NCI-H2107 treated with DMSO at 0.1 percent for 48 hours (cell line): ENCODE results near the gene HIC1.

Experiments used
- DNase-seq: peaks from one replicate; lab custom pipeline; 2025; ENCODE audit not compliant: unreplicated experiment; lab: John Stamatoyannopoulos, UW

HIC1 gene

GRCh38 chr17:2094891-2095535 lies 40.1 kb downstream of the HIC1 start:
- no peak for DNase-seq

- DNase-seq = no peak
These were observed 40.6 kb downstream of the HIC1 start for GRCh38 chr17:2095536-2095910.

GRCh38 chr17:2101448-2102257 lies 46.8 kb downstream of the HIC1 start:
- peak; percentile 27 for DNase-seq

- no peak for DNase-seq
These were observed 48.3 kb downstream of the HIC1 start for GRCh38 chr17:2102931-2103809.

GRCh38 chr17:2105663-2106062 lies 50.8 kb downstream of the HIC1 start:
- DNase-seq = no peak

DNA sequence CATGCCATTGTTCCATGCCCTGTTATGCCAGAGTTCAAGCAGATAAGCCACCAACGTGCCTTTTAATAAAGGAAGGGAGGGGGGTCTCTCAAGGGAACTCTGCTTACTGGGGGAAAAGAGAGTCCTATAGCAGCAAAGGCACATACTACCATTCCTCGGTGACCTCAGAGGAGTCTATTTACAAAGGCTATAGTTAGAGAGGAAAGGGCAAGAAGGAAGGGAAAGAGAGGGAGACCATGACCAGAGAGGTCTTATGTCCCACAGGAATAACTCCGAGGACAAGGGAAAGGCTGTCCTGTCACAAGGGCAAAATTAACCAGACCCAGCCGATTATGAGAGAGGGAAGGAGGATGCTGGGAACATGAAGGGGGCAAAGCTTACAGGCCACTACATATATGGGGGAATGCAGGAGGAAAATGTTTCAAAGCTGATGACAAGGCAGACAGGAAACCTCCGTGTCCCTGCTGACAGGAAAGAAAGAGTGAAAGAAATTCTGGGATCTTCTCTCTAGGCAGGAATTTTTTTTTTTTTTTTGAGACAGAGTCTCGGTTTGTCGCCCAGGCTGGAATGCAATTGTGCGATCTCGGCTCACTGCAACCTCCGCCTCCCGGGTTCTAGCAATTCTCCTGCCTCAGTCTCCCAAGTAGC lies 51.5 kb downstream of the HIC1 start:
- no peak for DNase-seq

- DNase-seq = no peak
These were observed 52.1 kb downstream of the HIC1 start for GRCh38 chr17:2107050-2107449.

- DNase-seq = no peak
These were observed 52.6 kb downstream of the HIC1 start for GRCh38 chr17:2107506-2107905.

DNA sequence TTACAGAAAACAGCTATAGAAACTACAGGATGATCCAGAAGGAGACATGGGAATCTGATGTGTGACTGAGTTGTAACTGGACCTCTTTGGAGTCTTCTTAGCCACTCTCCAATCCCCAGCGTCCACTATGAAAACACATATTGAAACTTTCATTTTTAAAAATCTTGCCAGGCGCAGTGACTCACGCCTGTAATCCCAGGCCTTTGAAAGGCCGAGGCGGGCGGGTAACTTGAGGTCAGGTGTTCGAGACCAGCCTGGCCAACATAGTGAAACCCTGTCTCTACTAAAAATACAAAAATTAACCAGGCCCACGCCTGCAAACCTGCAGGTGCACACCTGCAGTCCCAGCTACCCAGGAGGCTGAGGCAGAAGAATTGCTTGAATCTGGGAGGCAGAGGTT lies 53.3 kb downstream of the HIC1 start:
- DNase-seq = no peak

- no peak for DNase-seq
These were observed 55.5 kb downstream of the HIC1 start for GRCh38 chr17:2110436-2110835.

- DNase-seq = no peak
These were observed 56.8 kb downstream of the HIC1 start for GRCh38 chr17:2111691-2112090.
